GM21423 (cell line): ENCODE measurements around the gene HEXIM2.

ENCODE experiments used
- ATAC-seq: cut with Tn5 transposase; IDR thresholded peaks from one replicate; pipeline ENCODE4 v1.9.1; 2021; ENCODE audit warnings: mild to moderate bottlenecking, moderate library complexity; ENCODE audit not compliant: unreplicated experiment

HEXIM2 gene

DNA sequence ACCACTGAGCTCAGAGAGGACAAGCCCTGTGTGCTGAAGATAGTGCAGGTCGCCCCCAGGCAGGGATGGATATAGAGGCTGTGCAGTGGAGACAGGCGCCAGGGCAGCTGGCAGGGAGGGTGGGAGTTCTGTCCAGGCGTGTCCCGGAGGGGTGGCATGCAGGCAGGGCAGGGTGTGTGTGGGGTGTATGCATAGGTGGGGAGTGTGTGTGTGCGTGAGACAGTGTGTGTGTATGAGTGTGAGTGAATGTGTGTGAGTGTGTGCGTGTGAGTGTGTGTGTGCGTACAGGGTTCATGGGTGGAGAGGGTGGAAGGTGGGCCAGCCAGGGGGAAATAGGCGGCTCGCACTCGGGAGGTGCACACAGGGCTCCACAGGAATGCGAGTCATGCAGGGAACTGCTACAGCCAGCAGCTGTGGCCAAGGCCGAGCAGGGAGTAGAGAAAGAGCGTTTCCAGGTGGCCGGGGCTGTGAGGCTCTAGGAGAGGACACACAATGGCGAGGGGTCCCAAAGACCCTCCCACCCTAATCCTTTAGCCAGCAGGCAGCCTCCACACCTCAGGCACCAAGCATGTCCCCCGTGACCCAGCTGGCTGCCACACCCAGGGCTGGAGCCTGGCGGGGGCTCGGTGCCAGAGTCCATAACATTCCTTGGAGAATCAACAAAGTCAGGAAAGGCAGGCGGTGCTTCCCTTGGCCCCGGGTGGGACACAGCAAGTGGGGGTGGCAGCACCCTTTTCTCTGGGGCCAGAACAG, 34.0 kb upstream of the HEXIM2 start:
- ATAC-seq, result no peak

DNA sequence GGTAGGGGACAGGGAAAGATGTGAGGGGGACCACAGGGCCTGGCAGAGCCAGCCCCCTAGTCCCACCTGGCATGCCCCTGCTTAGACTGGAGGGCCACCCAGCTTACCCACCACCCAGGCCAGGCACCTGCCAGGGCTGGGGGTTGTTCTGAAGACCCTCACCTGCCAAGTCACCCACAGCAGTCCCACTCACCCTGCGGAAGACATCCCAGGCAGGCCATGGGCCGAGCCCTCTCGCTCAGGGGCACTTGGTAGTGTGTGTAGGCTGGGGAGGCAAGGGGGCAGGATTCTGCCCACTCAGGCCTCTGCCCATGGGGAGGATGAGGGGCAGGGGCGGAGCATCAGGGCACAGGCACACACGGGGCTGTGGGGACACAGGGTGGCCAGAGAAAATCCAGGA, 33.3 kb upstream of the HEXIM2 start:
- no peak for ATAC-seq

- ATAC-seq, result no peak
These were observed 32.7 kb upstream of the HEXIM2 start for GRCh38 chr17:45128989-45129388.

DNA sequence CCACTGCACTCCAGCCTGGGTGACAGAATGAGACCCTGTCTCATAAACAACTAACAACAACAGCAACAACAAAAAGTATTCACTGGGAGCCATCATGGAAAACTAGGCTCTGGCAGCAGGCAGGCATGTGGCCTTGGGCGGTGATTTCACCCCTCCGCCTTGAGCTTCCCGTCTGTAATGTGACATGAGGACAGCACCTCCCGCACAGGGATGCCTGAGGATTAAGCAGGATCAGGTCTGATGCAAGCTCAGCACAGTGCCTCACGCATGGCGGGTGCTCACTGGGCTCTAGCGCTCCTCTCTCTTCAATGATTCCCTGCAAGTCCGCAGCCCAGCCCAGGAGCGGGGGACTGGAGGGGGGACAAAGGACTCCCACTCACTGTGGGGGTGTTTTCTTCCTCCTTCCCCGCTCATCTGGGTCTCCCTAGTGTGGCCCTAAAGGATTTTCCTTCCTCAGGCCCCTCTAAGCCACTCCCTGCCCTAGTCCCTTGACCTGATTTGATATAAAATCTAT, 32.2 kb upstream of the HEXIM2 start:
- no peak for ATAC-seq

- no peak for ATAC-seq
These were observed 31.6 kb upstream of the HEXIM2 start for GRCh38 chr17:45129940-45130680.

GRCh38 chr17:45130681-45131615, 30.7 kb upstream of the HEXIM2 start:
- no peak for ATAC-seq

DNA sequence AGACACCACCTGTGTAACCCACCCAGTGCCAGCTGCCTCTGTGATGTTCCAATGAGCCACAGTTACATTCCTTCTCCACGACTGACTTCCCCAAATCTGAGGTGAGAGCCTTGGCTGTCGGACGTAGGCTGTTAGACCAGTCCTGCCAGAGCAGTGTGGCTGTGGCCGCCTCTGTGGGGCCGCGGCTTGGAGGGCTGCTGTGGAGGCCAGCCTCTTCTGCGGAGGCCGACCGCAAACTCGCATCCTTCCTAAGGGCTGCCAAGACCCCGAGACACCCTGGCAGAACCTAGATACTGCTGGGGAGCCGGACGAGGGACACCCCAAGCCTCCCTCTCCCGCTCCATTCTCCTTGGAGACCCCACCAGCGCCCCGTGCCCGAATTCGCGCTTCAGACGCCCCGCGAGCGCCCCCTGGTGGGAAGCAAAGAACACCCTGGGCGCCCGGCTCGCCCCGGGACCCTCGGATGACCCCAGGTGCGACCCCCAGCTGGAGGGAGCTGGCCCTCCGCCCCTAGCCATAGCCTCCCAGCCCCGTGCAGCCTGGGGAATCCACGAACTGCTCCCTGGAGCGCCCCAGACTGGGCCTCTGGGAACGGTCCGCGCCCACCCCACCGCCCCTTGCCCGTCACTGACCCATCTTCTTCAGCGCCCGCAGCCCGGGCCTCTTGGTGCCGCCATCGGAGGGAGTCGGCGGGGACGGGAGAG, 29.9 kb upstream of the HEXIM2 start:
- ATAC-seq, result no peak

GRCh38 chr17:45132320-45132571, 29.4 kb upstream of the HEXIM2 start, which contains the start of gene PLCD3:
Gene PLCD3 (minus strand): TSS chr17:45132515. CDS start chr17:45132410, 105 bp downstream.
- ATAC-seq, result no peak

- no peak for ATAC-seq
These were observed 28.9 kb upstream of the HEXIM2 start for GRCh38 chr17:45132572-45133463.

GRCh38 chr17:45135192-45135977, 26.3 kb upstream of the HEXIM2 start, which contains the start of gene ACBD4:
Gene ACBD4 (plus strand): TSS chr17:45135687. CDS start chr17:45136145, 458 bp downstream.
- ATAC-seq, result peak; percentile 75

GRCh38 chr17:45135978-45136791, 25.5 kb upstream of the HEXIM2 start:
- ATAC-seq, result no peak

- no peak for ATAC-seq
These were observed 24.7 kb upstream of the HEXIM2 start for GRCh38 chr17:45136846-45137560.

- no peak for ATAC-seq
These were observed 23.9 kb upstream of the HEXIM2 start for GRCh38 chr17:45137561-45138305.

DNA sequence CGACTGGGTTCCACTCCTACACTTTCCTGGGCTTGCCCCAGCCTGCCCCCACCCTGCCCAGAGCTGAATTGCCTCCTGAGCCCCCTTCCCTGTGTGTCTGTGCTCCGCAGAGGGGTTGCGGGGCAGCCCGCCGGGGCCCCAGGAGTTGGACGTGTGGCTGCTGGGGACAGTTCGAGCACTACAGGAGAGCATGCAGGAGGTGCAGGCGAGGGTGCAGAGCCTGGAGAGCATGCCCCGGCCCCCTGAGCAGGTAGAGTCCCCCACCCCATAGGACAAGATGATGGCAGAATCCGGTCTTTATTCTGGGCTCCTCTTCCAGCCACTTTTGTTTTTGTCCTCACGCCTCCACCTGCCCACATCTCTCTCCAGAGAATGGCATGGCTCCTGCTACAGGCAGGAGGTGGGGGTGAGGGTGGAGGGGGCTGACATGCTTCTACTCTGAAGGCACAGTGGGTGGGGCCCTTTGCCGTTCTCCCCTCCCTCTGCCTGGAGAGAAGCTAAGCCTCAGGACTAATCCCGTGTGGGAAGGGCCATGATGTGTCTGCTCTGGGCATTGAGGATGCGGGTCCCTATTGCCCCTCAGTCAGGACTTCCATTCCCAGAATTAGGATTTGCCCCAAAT, 22.7 kb upstream of the HEXIM2 start:
- no peak for ATAC-seq

- no peak for ATAC-seq
These were observed 22.1 kb upstream of the HEXIM2 start for GRCh38 chr17:45139533-45139920.

DNA sequence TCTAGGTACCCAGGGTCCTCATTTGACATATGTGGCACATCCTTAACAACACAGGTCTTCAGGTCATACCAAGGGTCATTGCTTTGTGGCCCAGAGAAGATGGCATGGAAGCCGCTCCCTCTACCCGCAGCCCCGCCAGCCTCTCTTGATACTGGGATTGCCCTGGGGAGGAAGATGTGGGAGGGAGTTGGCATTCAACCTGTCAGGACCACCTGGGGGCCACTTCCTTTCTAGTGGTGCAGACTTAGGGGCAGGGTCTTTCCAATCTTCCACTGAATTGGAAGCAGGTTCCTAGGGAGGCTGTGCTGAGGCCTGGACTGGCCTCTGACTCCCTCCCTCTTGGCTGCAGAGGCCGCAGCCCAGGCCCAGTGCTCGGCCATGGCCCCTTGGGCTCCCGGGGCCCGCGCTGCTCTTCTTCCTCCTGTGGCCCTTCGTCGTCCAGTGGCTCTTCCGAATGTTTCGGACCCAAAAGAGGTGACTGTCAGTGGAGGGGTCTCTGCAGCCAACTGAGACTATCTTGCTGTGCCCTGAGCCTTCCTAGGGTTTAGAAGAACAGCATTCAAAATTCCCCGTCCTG, 18.5 kb upstream of the HEXIM2 start:
- ATAC-seq, result no peak
